ENCODE measurements around the gene TAGLN3.

- TF ChIP-seq, protein P1, sequence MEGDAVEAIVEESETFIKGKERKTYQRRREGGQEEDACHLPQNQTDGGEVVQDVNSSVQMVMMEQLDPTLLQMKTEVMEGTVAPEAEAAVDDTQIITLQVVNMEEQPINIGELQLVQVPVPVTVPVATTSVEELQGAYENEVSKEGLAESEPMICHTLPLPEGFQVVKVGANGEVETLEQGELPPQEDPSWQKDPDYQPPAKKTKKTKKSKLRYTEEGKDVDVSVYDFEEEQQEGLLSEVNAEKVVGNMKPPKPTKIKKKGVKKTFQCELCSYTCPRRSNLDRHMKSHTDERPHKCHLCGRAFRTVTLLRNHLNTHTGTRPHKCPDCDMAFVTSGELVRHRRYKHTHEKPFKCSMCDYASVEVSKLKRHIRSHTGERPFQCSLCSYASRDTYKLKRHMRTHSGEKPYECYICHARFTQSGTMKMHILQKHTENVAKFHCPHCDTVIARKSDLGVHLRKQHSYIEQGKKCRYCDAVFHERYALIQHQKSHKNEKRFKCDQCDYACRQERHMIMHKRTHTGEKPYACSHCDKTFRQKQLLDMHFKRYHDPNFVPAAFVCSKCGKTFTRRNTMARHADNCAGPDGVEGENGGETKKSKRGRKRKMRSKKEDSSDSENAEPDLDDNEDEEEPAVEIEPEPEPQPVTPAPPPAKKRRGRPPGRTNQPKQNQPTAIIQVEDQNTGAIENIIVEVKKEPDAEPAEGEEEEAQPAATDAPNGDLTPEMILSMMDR (IDR thresholded peaks at IDR 0.05): no peak
- TF ChIP-seq POLR2A (IDR thresholded peaks at IDR 0.05): no peak
These were observed 36.5 kb downstream of the TAGLN3 start for GRCh38 chr3:112035241-112035640.
